ENCODE data around the gene PYGO2. TPM values are rescaled to one million over a fixed set of nuclear protein-coding genes. Genes with fewer than 3 reads are reported as not detected.

Gene PYGO2
- total and polyA plus RNA-seq, 5 experiments from 2014 or later = 21.5 to 57.3 (median 50.8) TPM

GRCh38 chr1:154974808-154975408, 13.3 kb upstream of the PYGO2 start:
- H3K27me3 Mint-ChIP-seq = no peaks in the 10 kb centered on the region
- peak in 9 of 10 donors; percentile 89 to 97 (median 92) for DNase-seq
- POLR2A ChIA-PET = interaction anchor here (0.6 to 7.5 kb wide), 10 partner anchors 9 to 755 kb away, joined by 3 to 85 read pairs (median 21); partner anchors contain the start of genes FLAD1, PBXIP1, PMVK and PYGO2
- peaks cover 0 to 15% (median 2%) of the 10 kb centered on the region in 3 donors for H3K36me3 Mint-ChIP-seq
- peak; percentile 51 to 52 for ATAC-seq
- no peak overlapping the region for H3K4me3 Mint-ChIP-seq
- H3K27ac Mint-ChIP-seq = no peak overlapping the region
- no peaks in the 10 kb centered on the region for H3K9me3 Mint-ChIP-seq
- H3K4me1 Mint-ChIP-seq = peaks cover 13 to 28% (median 25%) of the 10 kb centered on the region in 4 donors

GRCh38 chr1:154974102-154974807, 12.7 kb upstream of the PYGO2 start, which contains the start of gene CKS1B:
Gene CKS1B (plus strand): TSS chr1:154974681. CDS start chr1:154974746, 65 bp downstream.
- Mint-ChIP-seq H3K4me1 (peaks cover 15 to 33% (median 30%) of the 10 kb centered on the region in 4 donors), H3K27me3 (no peaks in the 10 kb centered on the region), H3K27ac (no peak within 1 kb of the TSS), H3K36me3 (peaks cover 0 to 17% (median 0%) of the 10 kb centered on the region in 3 donors), H3K4me3 (no peak within 1 kb of the TSS), H3K9me3 (no peaks in the 10 kb centered on the region)
- POLR2A ChIA-PET = interaction anchor here (0.6 to 7.5 kb wide), 15 partner anchors 9 to 672 kb away, joined by 3 to 85 read pairs (median 4); partner anchors contain the start of genes ADAM15, FLAD1, PBXIP1 and PMVK
- ATAC-seq (peak; percentile 88 to 90), DNase-seq (peak; percentile 86 to 99 (median 98))

DNA sequence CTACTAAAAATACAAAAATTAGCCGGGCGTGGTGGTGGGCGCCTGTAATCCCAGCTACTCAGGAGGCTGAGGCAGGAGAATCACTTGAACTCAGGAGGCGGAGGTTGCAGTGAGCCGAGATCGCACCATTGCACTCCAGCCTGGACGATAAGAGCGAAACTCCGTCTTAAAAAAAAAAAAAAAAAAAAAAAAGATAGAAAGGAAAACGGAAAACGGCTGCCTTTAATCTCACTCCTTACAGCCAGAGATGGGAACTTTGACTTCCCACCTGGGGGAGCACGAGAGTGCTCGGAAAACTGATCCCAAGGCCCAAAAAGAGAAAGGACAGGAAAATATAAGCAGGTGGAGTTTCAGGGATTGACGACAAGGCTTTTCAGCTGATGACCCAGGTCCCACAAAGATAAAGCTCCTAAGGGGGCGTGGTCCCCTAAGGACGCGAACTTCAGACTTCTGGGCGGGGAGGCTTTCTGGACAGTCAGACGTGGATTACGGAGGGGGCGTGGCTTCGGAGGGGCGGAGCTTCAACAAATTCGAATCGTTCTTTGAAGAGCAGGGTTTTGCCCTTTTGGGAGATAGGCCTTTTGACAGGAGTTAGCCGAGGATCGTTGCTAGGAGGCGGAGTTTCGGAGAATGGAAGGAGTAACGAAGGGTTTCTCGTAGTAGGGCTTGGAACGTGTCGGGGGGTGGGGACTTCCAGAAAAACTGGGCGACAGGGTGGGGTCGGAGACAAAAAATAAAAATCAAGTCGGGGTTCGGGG, 11.9 kb upstream of the PYGO2 start:
- peaks cover 0 to 18% (median 0%) of the 10 kb centered on the region in 3 donors for H3K36me3 Mint-ChIP-seq
- DNase-seq (peak; percentile 77 to 95 (median 82)), ATAC-seq (peak; percentile 2 to 7)
- H3K9me3 Mint-ChIP-seq = no peaks in the 10 kb centered on the region
- H3K4me3 Mint-ChIP-seq = peak overlapping the region in 1 of 10 donors; percentile 74
- H3K27ac Mint-ChIP-seq = peak overlapping the region in 2 of 10 donors; percentile 84 to 88
- H3K4me1 Mint-ChIP-seq = peaks cover 19 to 34% (median 34%) of the 10 kb centered on the region in 4 donors
- no peaks in the 10 kb centered on the region for H3K27me3 Mint-ChIP-seq
- POLR2A ChIA-PET = interaction anchor here (0.6 to 7.5 kb wide), 16 partner anchors 10 to 735 kb away, joined by 3 to 85 read pairs (median 4); partner anchors contain the start of genes ADAM15, FLAD1, PBXIP1 and PMVK

DNA sequence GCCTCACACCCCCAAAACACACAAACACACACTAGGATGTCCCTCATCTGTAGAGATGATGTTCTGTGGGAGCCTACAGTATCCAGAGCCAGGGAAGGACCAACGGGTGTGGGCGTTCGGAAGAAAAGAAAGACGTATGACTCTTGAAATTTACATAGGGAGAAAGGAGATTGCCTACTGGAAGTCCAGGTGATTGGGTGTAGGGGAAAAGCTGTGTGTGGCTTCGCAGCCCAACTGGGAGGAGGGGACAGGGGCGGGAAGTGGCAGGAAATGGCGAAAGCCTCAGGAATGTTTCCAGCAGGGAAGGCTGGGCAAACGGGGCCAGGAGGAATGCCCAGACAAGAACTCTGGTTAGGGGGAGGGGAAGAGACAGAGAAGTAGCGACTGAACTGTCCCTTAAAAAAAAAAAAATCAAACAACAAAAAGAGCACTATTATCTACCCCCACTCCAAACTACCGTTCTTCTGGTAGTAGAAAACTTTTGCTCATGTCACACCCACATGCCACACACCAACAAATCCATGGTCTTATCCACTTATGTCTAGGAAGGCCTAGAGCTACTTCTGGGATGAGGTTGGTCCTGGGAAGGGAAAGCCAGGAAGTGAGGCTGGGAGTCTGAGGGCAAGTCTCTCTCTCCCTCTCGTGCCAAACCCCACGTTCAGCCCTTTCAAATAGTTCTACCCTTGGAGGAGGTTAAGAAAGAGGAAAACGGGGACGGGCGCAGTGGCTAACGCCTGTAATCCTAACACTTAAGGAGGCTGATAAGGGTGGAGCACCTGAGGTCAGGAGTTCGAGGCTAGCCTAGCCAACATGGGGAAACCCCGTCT, 11.1 kb upstream of the PYGO2 start:
- peak overlapping the region in 7 of 10 donors; percentile 53 to 89 (median 84) for H3K27ac Mint-ChIP-seq
- POLR2A ChIA-PET = interaction anchor here (0.6 to 7.5 kb wide), 13 partner anchors 10 to 736 kb away, joined by 3 to 85 read pairs (median 19); partner anchors contain the start of genes ADAM15, FLAD1, PBXIP1 and PMVK
- no peak for ATAC-seq

GRCh38 chr1:154972213-154972516, 10.6 kb upstream of the PYGO2 start:
- ATAC-seq (no peak), DNase-seq (no peak)
- POLR2A ChIA-PET = interaction anchor here (1.0 to 7.5 kb wide), 6 partner anchors 11 to 113 kb away, joined by 3 to 85 read pairs (median 22); partner anchors contain the start of genes FLAD1, PBXIP1 and PYGO2
- Mint-ChIP-seq H3K36me3 (peaks cover 0 to 28% (median 0%) of the 10 kb centered on the region in 3 donors), H3K27me3 (no peaks in the 10 kb centered on the region), H3K9me3 (no peaks in the 10 kb centered on the region), H3K27ac (peak overlapping the region in 5 of 10 donors; percentile 53 to 89 (median 84)), H3K4me1 (peaks cover 19 to 34% (median 31%) of the 10 kb centered on the region in 4 donors), H3K4me3 (peak overlapping the region in 2 of 10 donors; percentile 46 to 74)

More for the DNA sequence above, 11.1 kb upstream of the PYGO2 start:
- peaks cover 19 to 34% (median 34%) of the 10 kb centered on the region in 4 donors for H3K4me1 Mint-ChIP-seq
- peaks cover 0 to 23% (median 0%) of the 10 kb centered on the region in 3 donors for H3K36me3 Mint-ChIP-seq
- H3K4me3 Mint-ChIP-seq = peak overlapping the region in 1 of 10 donors; percentile 74
- no peaks in the 10 kb centered on the region for H3K27me3 Mint-ChIP-seq
- H3K9me3 Mint-ChIP-seq = no peaks in the 10 kb centered on the region
- DNase-seq = peak in 1 of 10 donors; percentile 20

- Mint-ChIP-seq H3K9me3 (no peaks in the 10 kb centered on the region), H3K4me1 (peaks cover 19 to 34% (median 31%) of the 10 kb centered on the region in 4 donors), H3K27me3 (no peaks in the 10 kb centered on the region), H3K36me3 (peaks cover 0 to 35% (median 0%) of the 10 kb centered on the region in 3 donors), H3K27ac (peak overlapping the region in 9 of 10 donors; percentile 7 to 91 (median 61)), H3K4me3 (peak overlapping the region; percentile 22 to 68 (median 38))
- DNase-seq = no peak
- ATAC-seq = no peak
- POLR2A ChIA-PET = interaction anchor here (1.0 to 7.5 kb wide), 8 partner anchors 10 to 114 kb away, joined by 3 to 85 read pairs (median 12); partner anchors contain the start of genes FLAD1, PBXIP1, PMVK and PYGO2
Observed at GRCh38 chr1:154971341-154971998, 9.9 kb upstream of the PYGO2 start.

DNA sequence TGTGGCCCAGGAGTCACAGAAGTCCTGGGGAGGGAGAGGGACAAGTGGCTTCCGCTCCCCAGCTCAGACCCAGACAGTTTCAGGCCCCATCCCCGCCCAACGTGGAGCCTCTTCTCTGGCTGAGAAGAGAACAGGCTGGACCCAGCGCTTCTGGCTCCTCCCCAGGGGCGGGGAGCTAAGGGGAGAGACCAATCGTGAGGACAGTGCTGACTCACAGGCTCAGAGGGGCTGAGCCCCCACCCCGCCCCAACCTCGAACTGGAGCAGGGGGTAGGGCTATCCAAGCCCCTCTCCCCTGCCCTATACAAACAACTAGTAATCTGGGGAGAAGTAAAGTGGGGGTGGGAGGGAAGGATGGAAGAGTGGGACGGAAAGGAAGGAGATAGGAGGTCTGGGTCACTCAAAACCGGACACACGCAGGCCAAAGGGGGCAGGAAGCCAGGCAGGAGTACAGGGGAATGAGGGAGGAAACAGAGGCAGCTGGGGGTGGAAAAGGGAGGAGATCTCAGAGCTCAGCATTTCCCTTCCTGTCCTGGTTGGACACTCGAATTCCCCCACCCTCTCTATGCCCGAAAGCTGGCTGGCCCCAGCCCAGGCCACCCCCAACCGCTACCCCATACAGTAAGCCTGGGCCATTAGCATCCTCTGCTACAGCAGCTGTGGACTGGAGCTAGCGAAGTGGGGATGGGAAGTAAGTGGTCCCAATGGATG, 9.2 kb upstream of the PYGO2 start, which contains the start of gene SHC1:
TSS of gene SHC1 (minus strand) at position 117 of the 710 bp plus-strand sequence. CDS start 221 bp downstream, outside the sequence.
- no peak for ATAC-seq
- Mint-ChIP-seq H3K27me3 (no peaks in the 10 kb centered on the region), H3K27ac (peak within 1 kb of the TSS in 9 of 10 donors; percentile 38 to 91 (median 74)), H3K9me3 (no peaks in the 10 kb centered on the region), H3K4me3 (peak within 1 kb of the TSS; percentile 22 to 68 (median 46)), H3K36me3 (peaks cover 0 to 38% (median 0%) of the 10 kb centered on the region in 3 donors), H3K4me1 (peaks cover 19 to 35% (median 31%) of the 10 kb centered on the region in 4 donors)
- POLR2A ChIA-PET = interaction anchor here (0.6 to 7.5 kb wide), 7 partner anchors 9 to 248 kb away, joined by 3 to 85 read pairs (median 6); partner anchors contain the start of genes FLAD1, PBXIP1, PMVK and PYGO2
- DNase-seq = no peak

DNA sequence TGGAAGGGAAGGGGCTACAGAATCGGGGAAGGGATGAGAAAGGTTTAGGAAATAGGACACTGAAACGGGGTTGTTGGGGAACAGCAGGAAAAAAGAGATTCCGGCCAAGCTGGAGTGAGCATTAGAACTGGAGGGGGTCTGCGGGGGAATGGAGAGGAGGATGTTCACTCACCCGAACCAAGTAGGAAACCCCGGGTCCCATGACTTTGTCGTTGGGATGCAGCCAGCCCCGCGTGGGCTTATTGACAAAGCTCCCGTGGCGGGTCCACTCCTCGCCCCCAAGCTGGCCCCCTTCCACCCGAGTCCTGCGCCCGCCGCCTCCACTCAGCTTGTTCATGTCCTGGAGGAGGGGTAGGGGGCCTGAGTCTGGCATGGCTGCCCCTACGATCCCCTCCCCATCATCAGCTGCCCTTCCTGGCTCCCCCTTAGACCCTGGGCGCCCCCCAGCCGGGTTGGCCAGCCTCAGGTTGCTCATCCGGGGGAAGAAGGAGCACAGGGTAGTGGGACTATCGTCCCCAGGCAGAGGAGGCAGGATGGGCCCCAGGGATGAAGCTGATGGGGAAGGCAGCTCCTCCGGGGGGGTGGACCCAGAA, 8.4 kb upstream of the PYGO2 start:
- Mint-ChIP-seq H3K9me3 (no peaks in the 10 kb centered on the region), H3K27ac (peak overlapping the region in 5 of 10 donors; percentile 35 to 74 (median 68)), H3K4me3 (no peak overlapping the region), H3K4me1 (peaks cover 20 to 39% (median 33%) of the 10 kb centered on the region in 4 donors), H3K36me3 (peaks cover 0 to 46% (median 0%) of the 10 kb centered on the region in 3 donors), H3K27me3 (no peaks in the 10 kb centered on the region)
- ATAC-seq = no peak
- POLR2A ChIA-PET = interaction anchor here (0.7 to 7.5 kb wide), 6 partner anchors 8 to 46 kb away, joined by 3 to 85 read pairs (median 12); partner anchors contain the start of genes FLAD1, PBXIP1 and PYGO2
- no peak for DNase-seq

GRCh38 chr1:154969246-154969645, 7.7 kb upstream of the PYGO2 start:
- Mint-ChIP-seq H3K36me3 (peaks cover 0 to 50% (median 0%) of the 10 kb centered on the region in 3 donors), H3K27ac (peak overlapping the region in 9 of 10 donors; percentile 12 to 87 (median 68)), H3K9me3 (no peaks in the 10 kb centered on the region), H3K4me1 (peaks cover 20 to 42% (median 34%) of the 10 kb centered on the region in 4 donors), H3K4me3 (no peak overlapping the region), H3K27me3 (no peaks in the 10 kb centered on the region)
- DNase-seq = no peak
- no peak for ATAC-seq
- POLR2A ChIA-PET = interaction anchor here (0.7 to 7.5 kb wide), 4 partner anchors 8 to 40 kb away, joined by 3 to 85 read pairs (median 36); partner anchors contain the start of genes PBXIP1 and PYGO2

All from naive thymus-derived CD8-positive, alpha-beta T cell (primary cell).